GM20000 (cell line): ENCODE results near the gene GPR157.

Source experiments
- DNase-seq: peaks from one replicate; pipeline ENCODE4 v3.0.0; 2012; ENCODE audit warnings: low spot score
- TF ChIP-seq, protein P1 (sequence below): IDR thresholded peaks from 2 replicates; pipeline ENCODE4 v1.5.1; 2012; ENCODE audit warnings: mild to moderate bottlenecking, control low read depth; ENCODE audit errors: extremely low read depth, missing control alignments

GPR157 gene

GRCh38 chr1:9081473-9081872, 47.4 kb downstream of the GPR157 start:
- DNase-seq, result no peak
- TF ChIP-seq, protein P1, sequence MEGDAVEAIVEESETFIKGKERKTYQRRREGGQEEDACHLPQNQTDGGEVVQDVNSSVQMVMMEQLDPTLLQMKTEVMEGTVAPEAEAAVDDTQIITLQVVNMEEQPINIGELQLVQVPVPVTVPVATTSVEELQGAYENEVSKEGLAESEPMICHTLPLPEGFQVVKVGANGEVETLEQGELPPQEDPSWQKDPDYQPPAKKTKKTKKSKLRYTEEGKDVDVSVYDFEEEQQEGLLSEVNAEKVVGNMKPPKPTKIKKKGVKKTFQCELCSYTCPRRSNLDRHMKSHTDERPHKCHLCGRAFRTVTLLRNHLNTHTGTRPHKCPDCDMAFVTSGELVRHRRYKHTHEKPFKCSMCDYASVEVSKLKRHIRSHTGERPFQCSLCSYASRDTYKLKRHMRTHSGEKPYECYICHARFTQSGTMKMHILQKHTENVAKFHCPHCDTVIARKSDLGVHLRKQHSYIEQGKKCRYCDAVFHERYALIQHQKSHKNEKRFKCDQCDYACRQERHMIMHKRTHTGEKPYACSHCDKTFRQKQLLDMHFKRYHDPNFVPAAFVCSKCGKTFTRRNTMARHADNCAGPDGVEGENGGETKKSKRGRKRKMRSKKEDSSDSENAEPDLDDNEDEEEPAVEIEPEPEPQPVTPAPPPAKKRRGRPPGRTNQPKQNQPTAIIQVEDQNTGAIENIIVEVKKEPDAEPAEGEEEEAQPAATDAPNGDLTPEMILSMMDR, result no peak

GRCh38 chr1:9080705-9081291, 48.1 kb downstream of the GPR157 start:
- TF ChIP-seq, protein P1, result no peak
- DNase-seq, result no peak

DNA sequence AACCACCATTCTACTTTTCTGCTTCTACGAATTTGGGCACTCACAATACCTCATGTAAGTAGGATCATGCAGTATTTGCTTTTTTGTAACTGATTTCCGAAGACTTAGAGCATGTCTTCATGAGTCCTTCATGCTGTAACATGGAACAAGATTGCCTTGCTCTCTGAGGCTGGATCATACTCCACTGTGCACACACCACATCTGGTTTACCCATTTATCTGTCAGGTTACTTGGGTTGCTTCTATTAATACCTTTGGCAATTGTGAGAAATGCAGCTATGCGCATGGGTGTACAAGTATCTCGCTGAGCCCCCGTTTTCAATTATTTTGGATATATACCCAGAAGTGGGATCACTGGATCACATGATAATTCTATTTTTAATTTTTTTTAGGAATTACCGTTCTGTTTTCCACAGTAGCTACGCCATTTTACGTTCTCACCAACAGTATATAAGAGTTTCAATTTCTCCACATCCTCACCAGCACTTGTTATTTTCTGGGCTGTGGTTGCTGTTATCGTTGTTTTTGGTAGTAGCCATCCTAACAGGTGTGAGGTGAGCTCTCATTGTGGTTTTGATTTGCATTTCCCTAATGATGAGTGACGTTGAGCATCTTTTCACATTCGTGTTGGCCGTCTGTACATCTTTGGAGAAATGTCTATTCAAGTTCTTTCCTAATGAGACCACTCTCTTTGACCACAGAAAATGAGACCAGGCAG, 48.8 kb downstream of the GPR157 start:
- DNase-seq, result no peak
- TF ChIP-seq, protein P1, result no peak

DNA sequence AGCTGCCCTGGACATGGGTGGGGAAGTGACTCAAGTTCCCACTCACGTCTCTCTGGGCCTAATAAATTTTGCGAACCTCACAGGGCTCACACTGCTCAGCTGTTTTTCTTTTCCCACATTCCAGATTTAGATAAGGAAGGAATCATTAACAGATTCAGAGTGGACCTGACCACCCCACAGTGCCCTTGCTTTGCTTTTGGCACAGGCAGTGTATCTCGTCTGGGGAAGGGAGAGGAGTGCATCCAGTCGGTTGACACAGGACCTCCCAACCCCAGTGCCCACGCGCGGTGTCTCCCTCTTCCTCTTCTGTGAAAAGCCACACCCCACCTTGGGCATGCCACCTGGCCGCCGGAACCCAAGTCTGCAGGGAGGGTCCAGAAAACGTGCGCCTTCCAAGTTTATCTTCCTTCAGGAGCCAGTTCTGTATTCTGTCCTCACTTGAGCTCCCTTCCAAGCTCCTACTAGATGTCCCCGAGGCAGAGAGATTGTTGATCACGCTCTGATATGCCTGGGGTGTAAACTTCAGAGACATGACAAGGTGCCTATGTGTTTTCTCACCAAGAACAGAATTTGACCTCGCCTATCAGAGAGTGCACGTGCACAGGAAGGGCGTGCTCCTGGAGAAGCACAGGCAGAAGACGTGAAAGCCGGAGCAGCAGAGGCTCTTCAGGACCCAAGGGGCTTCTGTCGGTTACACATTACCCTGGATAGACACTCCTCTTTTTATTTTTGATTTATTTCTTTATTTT, 50.0 kb downstream of the GPR157 start:
- no peak for DNase-seq

GRCh38 chr1:9078015-9078751, 50.7 kb downstream of the GPR157 start:
- TF ChIP-seq, protein P1, result no peak

More for the DNA sequence above, 50.0 kb downstream of the GPR157 start:
- TF ChIP-seq, protein P1, result no peak

DNA sequence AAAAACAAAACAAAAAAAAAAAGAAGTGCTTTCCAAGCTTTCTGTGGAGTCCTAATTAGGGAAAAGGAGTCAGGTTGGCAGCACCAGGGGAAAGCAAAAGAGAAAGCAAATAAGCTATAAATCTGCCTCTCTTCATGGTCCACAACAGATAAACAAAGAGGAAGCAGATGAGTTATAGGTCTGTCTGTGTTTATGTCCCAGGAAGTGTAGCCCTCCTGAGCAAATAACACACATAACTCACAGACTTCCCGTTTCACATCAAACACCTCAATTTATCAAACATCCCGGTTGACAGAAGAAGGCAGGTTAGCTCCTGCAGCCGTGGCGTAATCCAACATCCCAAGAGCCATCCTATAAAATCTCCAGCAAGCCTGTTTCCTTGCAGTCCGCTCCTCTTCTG, 53.9 kb downstream of the GPR157 start:
- TF ChIP-seq, protein P1, result no peak

More at GRCh38 chr1:9078015-9078751, 50.7 kb downstream of the GPR157 start:
- DNase-seq, result no peak

DNA sequence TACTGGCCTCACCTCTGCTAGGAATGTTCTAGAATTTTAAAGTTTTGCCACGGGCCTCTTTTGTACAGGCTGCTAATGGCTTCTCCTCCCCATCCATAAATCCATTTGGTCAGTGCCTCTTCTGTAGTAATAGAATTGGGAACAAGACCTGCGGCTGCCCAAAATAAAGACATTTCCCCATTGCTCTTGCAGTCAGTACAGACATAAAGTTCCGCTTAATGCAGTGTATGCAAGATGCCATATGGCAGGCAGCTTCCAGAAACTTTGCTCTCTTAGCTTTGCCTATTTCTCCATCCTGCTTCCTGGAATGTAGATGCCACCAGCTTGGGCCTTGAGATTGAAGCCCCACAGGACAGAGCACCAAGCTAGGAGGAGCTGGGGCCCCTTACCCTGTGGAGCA, 55.8 kb downstream of the GPR157 start:
- no peak for DNase-seq
- TF ChIP-seq, protein P1, result no peak

More for the DNA sequence above, 53.9 kb downstream of the GPR157 start:
- DNase-seq, result peak; percentile 47
